Lower leg skin (tissue), 4 donors: ENCODE results near the gene CACNA1S. TPM values are rescaled to one million over a fixed set of nuclear protein-coding genes. Genes with fewer than 3 reads are reported as not detected.

Experiments used
- DNase-seq, 2 donors: peaks; one replicate each; pipeline ENCODE4 v3.0.0-alpha.2; 2019; ENCODE audit warnings: low spot score in 2 of 2
- H3K4me3 ChIP-seq: fragments of 200-600 bp; sonication (generic); 2 replicates; pipeline ENCODE4 v1.5.1; 2017; ENCODE audit warnings: mild to moderate bottlenecking, low read depth; ENCODE audit not compliant: poor library complexity, severe bottlenecking
- POLR2A ChIP-seq, 2 donors: fragments of 450-650 bp; IDR thresholded peaks; one replicate each; pipeline ENCODE4 v1.6.1; 2016 to 2017; ENCODE audit warnings: antibody characterized with exemption in 2 of 2, mild to moderate bottlenecking in 1 of 2, moderate library complexity in 1 of 2
- WGBS, 2 donors: methylation state at CpG; one replicate each; pipeline ENCODE4 v1.1.5; 2018; 5-methylcytosine and 5-hydroxymethylcytosine counted together
- intact Hi-C: fragments of 100-400 bp; cut with DNase I; formaldehyde crosslinking; loops from one replicate; pipeline ENCODE4 v1.15.0; 2023; ENCODE audit warnings: low total_unique reads
- total RNA-seq, 4 donors: library from RNA; depleted of rRNA; stranded (reverse); fragments of >200 nt; gene quantifications; one replicate each; pipeline ENCODE4 v1.1.0, GENCODE V29; 2016
- TF ChIP-seq, protein P1 (sequence below), 3 donors: fragments of 450-650 bp; IDR thresholded peaks; one replicate each; pipeline ENCODE4 v1.5.1; 2016; ENCODE audit warnings: antibody characterized with exemption in 3 of 3, mild to moderate bottlenecking in 3 of 3, moderate library complexity in 2 of 3

Gene CACNA1S
- total RNA-seq, 4 donors from 2014 or later = 0.04 TPM; not detected in 3

DNA sequence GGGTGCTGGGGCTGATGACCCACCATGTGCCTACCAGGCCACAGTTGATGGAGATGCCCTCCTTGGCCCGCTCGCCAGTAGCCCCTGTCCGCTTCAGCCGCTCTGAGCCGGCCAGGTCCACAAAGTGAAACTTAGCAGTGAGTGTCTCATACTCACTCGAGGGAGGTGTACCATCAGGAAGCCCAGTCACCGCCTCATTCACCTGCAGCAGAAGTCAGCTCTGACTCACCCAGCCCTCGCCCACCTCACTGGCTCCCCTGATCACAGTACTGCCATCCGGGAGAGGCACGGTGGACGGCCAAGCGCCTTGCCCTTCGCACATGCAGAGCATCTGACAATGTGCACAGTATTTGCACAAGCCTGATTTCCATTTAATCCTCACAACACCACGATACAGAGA is 107.5 kb downstream of the CACNA1S start:
- TF ChIP-seq, protein P1, sequence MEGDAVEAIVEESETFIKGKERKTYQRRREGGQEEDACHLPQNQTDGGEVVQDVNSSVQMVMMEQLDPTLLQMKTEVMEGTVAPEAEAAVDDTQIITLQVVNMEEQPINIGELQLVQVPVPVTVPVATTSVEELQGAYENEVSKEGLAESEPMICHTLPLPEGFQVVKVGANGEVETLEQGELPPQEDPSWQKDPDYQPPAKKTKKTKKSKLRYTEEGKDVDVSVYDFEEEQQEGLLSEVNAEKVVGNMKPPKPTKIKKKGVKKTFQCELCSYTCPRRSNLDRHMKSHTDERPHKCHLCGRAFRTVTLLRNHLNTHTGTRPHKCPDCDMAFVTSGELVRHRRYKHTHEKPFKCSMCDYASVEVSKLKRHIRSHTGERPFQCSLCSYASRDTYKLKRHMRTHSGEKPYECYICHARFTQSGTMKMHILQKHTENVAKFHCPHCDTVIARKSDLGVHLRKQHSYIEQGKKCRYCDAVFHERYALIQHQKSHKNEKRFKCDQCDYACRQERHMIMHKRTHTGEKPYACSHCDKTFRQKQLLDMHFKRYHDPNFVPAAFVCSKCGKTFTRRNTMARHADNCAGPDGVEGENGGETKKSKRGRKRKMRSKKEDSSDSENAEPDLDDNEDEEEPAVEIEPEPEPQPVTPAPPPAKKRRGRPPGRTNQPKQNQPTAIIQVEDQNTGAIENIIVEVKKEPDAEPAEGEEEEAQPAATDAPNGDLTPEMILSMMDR (IDR thresholded peaks at IDR 0.05) = no peak
- no peak for TF ChIP-seq POLR2A (IDR thresholded peaks at IDR 0.05)
- 91 to 96% methylated on average over 14 of the region's 14 CpGs for WGBS, 2 donors
- intact Hi-C loops = no loop called here
- no peak for DNase-seq
- no peak overlapping the region for H3K4me3 ChIP-seq

DNA sequence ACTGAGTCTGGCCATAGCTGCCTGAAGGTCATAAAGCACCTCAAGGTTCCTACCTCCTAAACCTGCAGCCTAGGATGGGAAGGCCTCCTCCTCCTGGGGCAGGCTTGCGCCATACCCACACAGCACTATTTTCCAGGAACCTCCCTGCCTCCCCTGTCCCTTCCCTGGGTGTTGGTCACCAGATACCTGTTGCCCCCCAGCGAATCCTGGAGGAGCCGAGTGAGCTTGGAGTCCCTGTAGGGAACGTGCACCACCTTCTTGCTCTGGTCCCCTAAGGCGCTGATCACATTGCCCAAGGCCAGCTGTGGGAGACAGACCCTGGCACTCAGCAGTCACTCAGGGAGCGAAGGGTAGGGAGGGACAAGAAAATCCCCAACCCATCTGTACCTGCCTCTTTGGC is 108.1 kb downstream of the CACNA1S start:
- intact Hi-C loops = no loop called here
- WGBS, 2 donors = 97% methylated on average over 6 of the region's 6 CpGs
- DNase-seq = no peak
- no peak overlapping the region for H3K4me3 ChIP-seq
- no peak for TF ChIP-seq POLR2A (IDR thresholded peaks at IDR 0.05)
- TF ChIP-seq, protein P1 (IDR thresholded peaks at IDR 0.05) = no peak

DNA sequence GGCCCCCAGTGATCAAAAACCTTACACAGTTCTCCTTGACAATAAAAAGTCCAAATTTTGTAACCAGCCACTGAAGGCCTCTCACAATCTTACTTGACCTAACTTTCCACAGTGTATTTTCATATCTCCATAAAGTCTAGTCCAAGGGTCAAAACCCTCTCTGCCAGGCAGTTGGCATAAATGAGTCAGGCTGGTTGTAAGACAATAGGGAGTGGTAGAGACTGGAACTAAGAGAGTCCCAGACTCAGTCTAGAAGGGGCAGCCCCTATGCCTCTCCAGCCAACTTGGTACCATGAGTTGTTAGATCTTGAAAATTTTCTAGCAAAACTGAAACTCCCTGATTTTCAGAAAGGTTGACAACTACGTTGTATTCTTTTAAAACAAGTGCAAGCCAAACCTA is 109.7 kb downstream of the CACNA1S start:
- intact Hi-C loops = no loop called here
- DNase-seq = no peak
- WGBS, 2 donors = 92 to 94% methylated on average over 1 of the region's 1 CpG
- TF ChIP-seq, protein P1 (IDR thresholded peaks at IDR 0.05) = no peak
- no peak for TF ChIP-seq POLR2A (IDR thresholded peaks at IDR 0.05)
- no peak overlapping the region for H3K4me3 ChIP-seq

DNA sequence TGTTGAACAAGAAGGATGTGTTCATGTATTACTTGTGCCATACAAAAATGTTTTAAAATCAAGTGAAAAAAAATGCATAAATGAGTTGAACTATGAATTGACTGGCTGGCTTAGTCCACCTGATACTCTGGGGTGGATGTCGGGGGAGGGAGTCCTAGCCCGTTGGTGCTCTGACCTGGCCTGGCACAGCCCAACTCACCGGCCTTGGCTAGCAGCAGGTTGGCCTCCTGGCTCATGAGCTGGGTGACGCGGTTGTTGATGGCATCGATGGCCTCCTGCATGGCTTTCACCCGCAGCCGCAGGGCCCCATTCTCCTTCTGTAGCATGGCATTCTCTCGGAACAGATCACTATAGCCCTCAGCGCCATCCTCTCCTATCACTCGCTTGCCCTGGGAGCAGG is 110.3 kb downstream of the CACNA1S start:
- H3K4me3 ChIP-seq = no peak overlapping the region
- WGBS, 2 donors = 92 to 94% methylated on average over 11 of the region's 11 CpGs
- DNase-seq = no peak
- no peak for TF ChIP-seq POLR2A (IDR thresholded peaks at IDR 0.05)
- TF ChIP-seq, protein P1 (IDR thresholded peaks at IDR 0.05) = no peak
- intact Hi-C loops = no loop called here

DNA sequence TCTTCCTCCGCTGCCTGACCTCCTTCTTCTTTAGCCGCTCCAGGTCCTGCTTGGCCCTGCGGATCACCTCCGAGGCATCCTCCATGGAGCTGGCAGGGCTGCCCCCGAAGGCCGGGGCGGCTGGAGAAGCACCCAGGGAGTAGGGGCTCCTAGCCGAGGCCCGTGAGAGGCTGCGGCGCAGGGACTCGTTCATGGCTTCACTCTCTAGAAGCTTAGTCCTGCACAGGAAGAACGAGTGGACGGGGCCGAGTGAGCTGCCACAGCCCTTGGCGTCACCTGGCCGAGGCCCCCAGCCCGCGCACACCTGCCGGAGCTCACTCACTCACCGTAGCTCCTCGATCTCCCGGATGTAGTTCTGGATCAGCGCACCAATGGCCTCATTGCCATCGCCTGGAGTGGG is 111.8 kb downstream of the CACNA1S start:
- 94 to 97% methylated on average over 14 to 20 of the region's 25 CpGs for WGBS, 2 donors
- DNase-seq = no peak
- intact Hi-C loops = no loop called here
- TF ChIP-seq POLR2A (IDR thresholded peaks at IDR 0.05) = no peak
- TF ChIP-seq, protein P1 (IDR thresholded peaks at IDR 0.05) = no peak
- H3K4me3 ChIP-seq = no peak overlapping the region

DNA sequence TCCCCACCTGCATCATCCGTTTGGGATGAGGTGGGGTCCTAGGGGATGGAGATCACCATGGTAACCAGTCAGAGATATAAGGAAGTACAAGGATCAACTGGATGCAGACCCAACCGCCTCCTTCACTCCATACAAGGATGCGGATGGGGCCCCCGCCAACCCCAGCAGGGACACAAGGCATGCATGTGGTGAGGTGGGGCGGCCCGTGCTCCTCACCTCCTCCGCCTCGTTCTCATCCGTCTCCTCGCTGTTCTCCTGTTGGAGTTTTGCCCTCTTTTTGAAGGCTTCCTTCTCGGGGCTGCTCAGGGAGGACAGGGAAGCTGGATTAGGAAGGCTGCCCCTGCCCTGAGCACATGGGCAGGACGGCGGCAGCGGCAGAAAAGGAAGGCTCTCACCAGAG is 112.6 kb downstream of the CACNA1S start:
- WGBS, 2 donors = 92 to 94% methylated on average over 14 of the region's 14 CpGs
- intact Hi-C loops = no loop called here
- TF ChIP-seq, protein P1 (IDR thresholded peaks at IDR 0.05) = no peak
- TF ChIP-seq POLR2A (IDR thresholded peaks at IDR 0.05) = no peak
- H3K4me3 ChIP-seq = no peak overlapping the region
- DNase-seq = no peak
